Neural progenitor cell (in vitro differentiated cells): Measurements from ENCODE around the gene HYCC2. TPM values are rescaled to one million over a fixed set of nuclear protein-coding genes. Genes with fewer than 3 reads are reported as not detected.
A peak's percentile ranks its signal among the peaks of the same experiment; 100 is the strongest.

Source experiments
- DNase-seq: peaks from one replicate; pipeline ENCODE4 v3.0.0-alpha.2; 2016; ENCODE audit warnings: low spot score
- H2AFZ ChIP-seq: fragments of 200-600 bp; sonication (generic); replicated peaks from 2 replicates; pipeline ENCODE4 v1.6.1; 2016; ENCODE audit warnings: antibody characterized with exemption
- H3F3A ChIP-seq: fragments of 200-600 bp; sonication (generic); 2 replicates; pipeline ENCODE4 v1.6.1; 2016; ENCODE audit warnings: antibody characterized with exemption, low read depth
- H3K27ac ChIP-seq: fragments of 200-600 bp; sonication (generic); 2 replicates; pipeline ENCODE4 v1.5.1; 2016; ENCODE audit warnings: mild to moderate bottlenecking
- H3K27me3 ChIP-seq: fragments of 200-600 bp; sonication (generic); 2 replicates; pipeline ENCODE4 v1.6.1; 2016; ENCODE audit warnings: mild to moderate bottlenecking, moderate library complexity
- H3K36me3 ChIP-seq: fragments of 200-600 bp; sonication (generic); 2 replicates; pipeline ENCODE4 v1.5.1; 2016
- H3K4me1 ChIP-seq: fragments of 200-600 bp; sonication (generic); 2 replicates; pipeline ENCODE4 v1.6.1; 2016; ENCODE audit warnings: mixed run types
- H3K4me2 ChIP-seq: fragments of 200-600 bp; sonication (generic); 2 replicates; pipeline ENCODE4 v1.6.1; 2016
- H3K4me3 ChIP-seq: fragments of 200-600 bp; sonication (generic); 2 replicates; pipeline ENCODE4 v1.5.1; 2016
- H3K79me2 ChIP-seq: fragments of 200-600 bp; sonication (generic); 2 replicates; pipeline ENCODE4 v1.6.1; 2016; ENCODE audit warnings: low read depth
- H3K9ac ChIP-seq: fragments of 200-600 bp; sonication (generic); 2 replicates; pipeline ENCODE4 v1.6.1; 2016
- H3K9me3 ChIP-seq: fragments of 200-600 bp; sonication (generic); 2 replicates; pipeline ENCODE4 v1.5.1; 2016; ENCODE audit warnings: low read depth
- H4K20me1 ChIP-seq: fragments of 200-600 bp; sonication (generic); 2 replicates; pipeline ENCODE4 v1.6.1; 2016; ENCODE audit warnings: low read depth
- H3K27ac Mint-ChIP-seq: 3 replicates; pipeline ENCODE4 v1.8.0; 2021; ENCODE audit warnings: mixed read lengths
- H3K27me3 Mint-ChIP-seq: 2 replicates; pipeline ENCODE4 v1.8.0; 2022; ENCODE audit warnings: low read depth, mild to moderate bottlenecking, inconsistent platforms, moderate library complexity, mixed read lengths; ENCODE audit not compliant: insufficient read depth
- H3K36me3 Mint-ChIP-seq: 3 replicates; pipeline ENCODE4 v1.8.0; 2021; ENCODE audit warnings: mixed read lengths
- H3K4me1 Mint-ChIP-seq: 3 replicates; pipeline ENCODE4 v1.8.0; 2021; ENCODE audit warnings: mixed read lengths
- H3K4me3 Mint-ChIP-seq: 3 replicates; pipeline ENCODE4 v1.8.0; 2021; ENCODE audit warnings: mild to moderate bottlenecking, moderate library complexity, mixed read lengths
- H3K9me3 Mint-ChIP-seq: 3 replicates; pipeline ENCODE4 v1.8.0; 2020; ENCODE audit warnings: mixed read lengths
- CTCF ChIP-seq: fragments of 200-600 bp; sonication (generic); IDR thresholded peaks from 2 replicates; pipeline ENCODE4 v1.5.1; 2017; ENCODE audit warnings: antibody characterized with exemption, mild to moderate bottlenecking
- EZH2 ChIP-seq: fragments of 200-600 bp; sonication (generic); IDR thresholded peaks from 2 replicates; pipeline ENCODE4 v1.6.1; 2017; ENCODE audit warnings: antibody characterized with exemption, mild to moderate bottlenecking, moderate library complexity
- EZH2phosphoT487 ChIP-seq: fragments of 200-600 bp; sonication (generic); IDR thresholded peaks from 2 replicates; pipeline ENCODE4 v1.6.1; 2017; ENCODE audit warnings: antibody characterized with exemption
- total RNA-seq: library from RNA; depleted of rRNA; stranded (reverse); fragments of >200 nt; gene quantifications from 2 replicates; pipeline ENCODE4 v1.2.3, GENCODE V29; 2015; ENCODE audit warnings: low replicate concordance

Gene HYCC2
- total RNA-seq, 1 donor from 2014 or later: 9.1 TPM

GRCh38 chr2:201114350-201114749 is 42.9 kb upstream of the HYCC2 start:
- no peak overlapping the region for H3K27ac ChIP-seq
- H2AFZ ChIP-seq: no peak overlapping the region
- TF ChIP-seq EZH2 (no peak), CTCF (no peak), EZH2phosphoT487 (no peak)
- H3K4me1 Mint-ChIP-seq: peaks cover 7% of the 10 kb centered on the region
- H3K79me2 ChIP-seq: no peaks in the 10 kb centered on the region
- H3K27ac Mint-ChIP-seq: no peak overlapping the region
- DNase-seq: no peak
- no peaks in the 10 kb centered on the region for H4K20me1 ChIP-seq
- H3K27me3 Mint-ChIP-seq: peaks cover 2% of the 10 kb centered on the region
- no peak overlapping the region for H3K4me3 ChIP-seq
- H3F3A ChIP-seq: peaks cover 17% of the 10 kb centered on the region
- no peaks in the 10 kb centered on the region for H3K36me3 ChIP-seq
- H3K9ac ChIP-seq: no peak overlapping the region
- H3K4me3 Mint-ChIP-seq: no peak overlapping the region
- H3K4me2 ChIP-seq: no peak overlapping the region
- no peaks in the 10 kb centered on the region for H3K9me3 ChIP-seq
- no peaks in the 10 kb centered on the region for H3K27me3 ChIP-seq
- peaks cover 6% of the 10 kb centered on the region for H3K9me3 Mint-ChIP-seq
- peaks cover 11% of the 10 kb centered on the region for H3K4me1 ChIP-seq
- no peaks in the 10 kb centered on the region for H3K36me3 Mint-ChIP-seq

DNA sequence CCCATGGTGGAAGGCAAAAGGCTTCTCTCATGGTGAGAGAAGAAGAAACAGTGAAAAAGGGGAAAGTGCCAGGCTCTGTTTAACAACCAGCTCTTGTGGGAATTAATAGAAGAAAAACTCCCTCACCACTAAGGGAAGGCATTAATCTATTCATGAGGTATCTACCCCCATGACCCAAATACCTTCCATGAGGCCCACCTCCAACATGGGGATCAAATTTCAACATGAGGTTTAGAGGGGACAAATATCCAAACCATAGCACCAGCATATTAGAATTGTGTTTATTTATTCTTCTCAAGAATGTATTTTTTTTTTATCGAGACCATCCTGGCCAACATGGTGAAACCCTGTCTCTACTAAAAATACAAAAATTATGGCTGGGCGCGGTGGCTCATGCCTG is 39.6 kb upstream of the HYCC2 start:
- Histone ChIP-seq H3K79me2 (no peaks in the 10 kb centered on the region), H3K4me2 (no peak overlapping the region), H2AFZ (peak overlapping the region; percentile 44), H3K36me3 (no peaks in the 10 kb centered on the region), H3K27me3 (no peaks in the 10 kb centered on the region), H3K4me3 (no peak overlapping the region), H3K9me3 (no peaks in the 10 kb centered on the region), H3F3A (no peaks in the 10 kb centered on the region), H3K9ac (no peak overlapping the region), H4K20me1 (no peaks in the 10 kb centered on the region), H3K4me1 (no peaks in the 10 kb centered on the region), H3K27ac (no peak overlapping the region)
- Mint-ChIP-seq H3K36me3 (no peaks in the 10 kb centered on the region), H3K4me3 (no peak overlapping the region), H3K27me3 (peaks cover 2% of the 10 kb centered on the region), H3K4me1 (peaks cover 3% of the 10 kb centered on the region), H3K27ac (no peak overlapping the region), H3K9me3 (peaks cover 4% of the 10 kb centered on the region)
- TF ChIP-seq CTCF: no peak
- TF ChIP-seq EZH2phosphoT487: no peak
- TF ChIP-seq EZH2: no peak
- no peak for DNase-seq

DNA sequence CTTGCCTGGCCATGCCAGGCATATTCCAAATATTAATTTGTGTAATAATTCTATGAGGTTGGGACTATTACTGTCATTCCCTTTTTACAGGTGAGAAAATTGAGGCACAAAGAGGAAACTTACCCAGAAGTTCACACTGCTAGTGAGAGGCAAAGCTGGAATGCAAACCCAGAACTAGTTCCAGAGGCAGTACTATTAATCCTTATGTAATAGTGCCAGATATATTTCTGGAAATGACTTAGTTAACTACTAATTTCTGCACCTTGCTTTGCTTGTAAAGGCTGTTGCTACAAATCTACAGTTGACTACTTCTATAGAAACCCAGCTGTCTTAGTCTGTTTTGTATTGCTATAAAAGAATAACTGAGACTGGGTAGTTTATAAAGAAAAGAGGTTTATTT is 39.1 kb upstream of the HYCC2 start:
- Histone ChIP-seq H3K9ac (no peak overlapping the region), H3K4me2 (no peak overlapping the region), H3K79me2 (no peaks in the 10 kb centered on the region), H3K27me3 (no peaks in the 10 kb centered on the region), H3F3A (no peaks in the 10 kb centered on the region), H4K20me1 (no peaks in the 10 kb centered on the region), H3K4me1 (no peaks in the 10 kb centered on the region), H3K36me3 (no peaks in the 10 kb centered on the region), H2AFZ (peak overlapping the region; percentile 44), H3K4me3 (no peak overlapping the region), H3K9me3 (no peaks in the 10 kb centered on the region), H3K27ac (no peak overlapping the region)
- H3K27ac Mint-ChIP-seq: no peak overlapping the region
- no peak for DNase-seq
- H3K4me1 Mint-ChIP-seq: peaks cover 3% of the 10 kb centered on the region
- H3K36me3 Mint-ChIP-seq: no peaks in the 10 kb centered on the region
- peaks cover under 1% of the 10 kb centered on the region for H3K9me3 Mint-ChIP-seq
- H3K27me3 Mint-ChIP-seq: peaks cover 2% of the 10 kb centered on the region
- TF ChIP-seq EZH2 (no peak), CTCF (no peak), EZH2phosphoT487 (no peak)
- no peak overlapping the region for H3K4me3 Mint-ChIP-seq
